ENCODE data around the gene RNF130. TPM values are rescaled to one million over a fixed set of nuclear protein-coding genes. Genes with fewer than 3 reads are reported as not detected.
"Not testable (repeated sequence)": the region's sequence is repeated elsewhere in the genome, so short reads cannot be mapped to it uniquely, and the experiment has no call there.

Gene RNF130
- total RNA-seq, 1 donor from 2014 or later = 183 TPM

- no peaks in the 10 kb centered on the region for H3K79me2 ChIP-seq (ENCODE audit: low read depth)
- H3K4me1 ChIP-seq = no peaks in the 10 kb centered on the region
- H3K4me3 ChIP-seq = no peak overlapping the region
- peaks cover 16% of the 10 kb centered on the region for H3K36me3 ChIP-seq
- H3K27ac ChIP-seq = no peak overlapping the region
- no peaks in the 10 kb centered on the region for H3K27me3 Mint-ChIP-seq (ENCODE audit: insufficient read depth, low read depth)
- H3K27ac Mint-ChIP-seq = no peak overlapping the region
- TF ChIP-seq EZH2phosphoT487 (IDR thresholded peaks at IDR 0.05) (no peak), CTCF (IDR thresholded peaks at IDR 0.05) (no peak), EZH2 (IDR thresholded peaks at IDR 0.05) (no peak)
- H3K9me3 Mint-ChIP-seq = no peaks in the 10 kb centered on the region
- H3K27me3 ChIP-seq = no peaks in the 10 kb centered on the region
- H3F3A ChIP-seq (ENCODE audit: low read depth) = peaks cover 4% of the 10 kb centered on the region
- peaks cover 29% of the 10 kb centered on the region for H4K20me1 ChIP-seq (ENCODE audit: low read depth)
- H3K9me3 ChIP-seq (ENCODE audit: low read depth) = no peaks in the 10 kb centered on the region
- H3K9ac ChIP-seq = no peak overlapping the region
- H3K4me3 Mint-ChIP-seq = no peak overlapping the region
- no peak for DNase-seq (ENCODE audit: low spot score)
- no peak overlapping the region for H3K4me2 ChIP-seq
- H2AFZ ChIP-seq (replicated peaks) = no peak overlapping the region
- peaks cover 57% of the 10 kb centered on the region for H3K36me3 Mint-ChIP-seq
- no peaks in the 10 kb centered on the region for H3K4me1 Mint-ChIP-seq
Measured at GRCh38 chr5:179959641-179960040, 111.9 kb downstream of the RNF130 start.

GRCh38 chr5:179959118-179959517, 112.4 kb downstream of the RNF130 start:
- not testable (repeated sequence) for H3K9ac ChIP-seq; H3K27ac Mint-ChIP-seq; H3K4me2 ChIP-seq; H3K4me1 ChIP-seq; H3K4me3 Mint-ChIP-seq; H3K27ac ChIP-seq; H3K9me3 Mint-ChIP-seq; H3K27me3 ChIP-seq; H2AFZ ChIP-seq (replicated peaks); H3K27me3 Mint-ChIP-seq (ENCODE audit: insufficient read depth, low read depth); DNase-seq (ENCODE audit: low spot score); H3F3A ChIP-seq (ENCODE audit: low read depth); H3K79me2 ChIP-seq (ENCODE audit: low read depth); H3K4me1 Mint-ChIP-seq; H3K4me3 ChIP-seq; H3K9me3 ChIP-seq (ENCODE audit: low read depth)
- peaks cover 18% of the 10 kb centered on the region for H3K36me3 ChIP-seq
- H3K36me3 Mint-ChIP-seq = peaks cover 59% of the 10 kb centered on the region
- H4K20me1 ChIP-seq (ENCODE audit: low read depth) = peaks cover 28% of the 10 kb centered on the region

GRCh38 chr5:179955630-179956029, 115.9 kb downstream of the RNF130 start:
- TF ChIP-seq CTCF (IDR thresholded peaks at IDR 0.05) (no peak), EZH2 (IDR thresholded peaks at IDR 0.05) (no peak), EZH2phosphoT487 (IDR thresholded peaks at IDR 0.05) (no peak)
- H3K27ac ChIP-seq = no peak overlapping the region
- no peak overlapping the region for H3K9ac ChIP-seq
- H2AFZ ChIP-seq (replicated peaks) = no peak overlapping the region
- H3K27me3 ChIP-seq = no peaks in the 10 kb centered on the region
- Mint-ChIP-seq H3K36me3 (peaks cover 61% of the 10 kb centered on the region), H3K27ac (no peak overlapping the region), H3K4me1 (no peaks in the 10 kb centered on the region), H3K4me3 (no peak overlapping the region), H3K27me3 (ENCODE audit: insufficient read depth, low read depth) (no peaks in the 10 kb centered on the region), H3K9me3 (no peaks in the 10 kb centered on the region)
- no peaks in the 10 kb centered on the region for H3K4me1 ChIP-seq
- H3K36me3 ChIP-seq = peaks cover 33% of the 10 kb centered on the region
- H3K9me3 ChIP-seq (ENCODE audit: low read depth) = no peaks in the 10 kb centered on the region
- DNase-seq (ENCODE audit: low spot score) = no peak
- H3F3A ChIP-seq (ENCODE audit: low read depth) = peaks cover 16% of the 10 kb centered on the region
- no peak overlapping the region for H3K4me3 ChIP-seq
- H3K4me2 ChIP-seq = no peak overlapping the region
- H3K79me2 ChIP-seq (ENCODE audit: low read depth) = no peaks in the 10 kb centered on the region
- peaks cover 7% of the 10 kb centered on the region for H4K20me1 ChIP-seq (ENCODE audit: low read depth)

DNA sequence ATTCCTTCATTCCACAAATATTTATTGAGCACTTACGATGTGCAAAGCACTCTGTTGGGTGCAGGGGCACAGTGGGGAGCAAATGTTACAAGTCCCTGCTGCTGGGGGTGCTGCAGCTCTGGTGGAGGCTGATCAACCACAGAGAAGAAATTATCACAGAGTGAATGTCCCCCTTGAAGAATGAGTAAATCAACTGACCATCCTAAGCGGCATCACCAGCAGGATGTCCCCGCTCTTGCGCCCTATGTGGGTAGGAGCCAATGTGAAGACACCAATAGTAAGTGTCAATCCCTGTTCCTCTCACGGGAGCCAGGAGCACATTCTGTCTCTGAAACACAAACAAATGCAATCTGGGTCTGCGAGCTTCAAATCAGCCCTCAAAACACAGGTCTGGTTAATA, 116.5 kb downstream of the RNF130 start:
- H3K36me3 ChIP-seq = peaks cover 27% of the 10 kb centered on the region

More for the DNA sequence above, 116.5 kb downstream of the RNF130 start:
- Mint-ChIP-seq H3K36me3 (peaks cover 57% of the 10 kb centered on the region), H3K4me1 (no peaks in the 10 kb centered on the region), H3K4me3 (no peak overlapping the region), H3K27me3 (ENCODE audit: insufficient read depth, low read depth) (no peaks in the 10 kb centered on the region), H3K9me3 (no peaks in the 10 kb centered on the region), H3K27ac (no peak overlapping the region)
- H3F3A ChIP-seq (ENCODE audit: low read depth) = peaks cover 16% of the 10 kb centered on the region
- H3K4me2 ChIP-seq = no peak overlapping the region
- no peak for DNase-seq (ENCODE audit: low spot score)
- no peak overlapping the region for H3K27ac ChIP-seq
- no peaks in the 10 kb centered on the region for H3K79me2 ChIP-seq (ENCODE audit: low read depth)
- TF ChIP-seq EZH2phosphoT487 (IDR thresholded peaks at IDR 0.05) = no peak
- no peak for TF ChIP-seq CTCF (IDR thresholded peaks at IDR 0.05)
- TF ChIP-seq EZH2 (IDR thresholded peaks at IDR 0.05) = no peak
- H3K4me1 ChIP-seq = no peaks in the 10 kb centered on the region
- no peak overlapping the region for H2AFZ ChIP-seq (replicated peaks)
- peaks cover 7% of the 10 kb centered on the region for H4K20me1 ChIP-seq (ENCODE audit: low read depth)
- H3K4me3 ChIP-seq = no peak overlapping the region
- H3K9me3 ChIP-seq (ENCODE audit: low read depth) = no peaks in the 10 kb centered on the region
- no peaks in the 10 kb centered on the region for H3K27me3 ChIP-seq
- no peak overlapping the region for H3K9ac ChIP-seq
